Neural cell (in vitro differentiated cells): ENCODE results near the gene TAF1B. TPM values are rescaled to one million over a fixed set of nuclear protein-coding genes. Genes with fewer than 3 reads are reported as not detected.

Experiments
- H2AFZ ChIP-seq: fragments of 200-600, 300-800 bp; sonication (generic), shearing (Covaris generic); 2 replicates; pipeline ENCODE4 v1.6.0; 2014; ENCODE audit warnings: low read depth, mild to moderate bottlenecking, antibody characterized with exemption, low read length, moderate library complexity
- H3F3A ChIP-seq: fragments of 200-600 bp; shearing (Covaris generic); 2 replicates; pipeline ENCODE4 v1.6.1; 2016; ENCODE audit warnings: mild to moderate bottlenecking, moderate library complexity, mixed read lengths, antibody characterized with exemption, low read length; ENCODE audit not compliant: insufficient read depth, poor library complexity, severe bottlenecking
- H3K27ac ChIP-seq: fragments of 200-600, 300-800 bp; sonication (generic), shearing (Covaris generic); 2 replicates; pipeline ENCODE4 v1.5.1; 2014; ENCODE audit warnings: mild to moderate bottlenecking, low read length, moderate library complexity
- H3K27me3 ChIP-seq: fragments of 300-800, 200-600 bp; sonication (generic), shearing (Covaris generic); 2 replicates; pipeline ENCODE4 v1.6.0; 2014; ENCODE audit warnings: mild to moderate bottlenecking, low read depth, low read length, moderate library complexity; ENCODE audit not compliant: insufficient read depth
- H3K36me3 ChIP-seq: fragments of 300-800, 200-600 bp; sonication (generic), shearing (Covaris generic); 2 replicates; pipeline ENCODE4 v1.5.1; 2014; ENCODE audit warnings: mild to moderate bottlenecking, antibody characterized with exemption, low read length, moderate library complexity; ENCODE audit not compliant: insufficient read depth
- H3K4me2 ChIP-seq: fragments of 300-800, 200-600 bp; sonication (generic), shearing (Covaris generic); 2 replicates; pipeline ENCODE4 v1.6.0; 2014; ENCODE audit warnings: mild to moderate bottlenecking, low read length
- H3K4me3 ChIP-seq: fragments of 300-800, 200-600 bp; sonication (generic), shearing (Covaris generic); 2 replicates; pipeline ENCODE4 v1.5.1; 2014; ENCODE audit warnings: mild to moderate bottlenecking, low read length, moderate library complexity
- H3K79me2 ChIP-seq: fragments of 200-600 bp; shearing (Covaris generic); replicated peaks from 2 replicates; pipeline ENCODE4 v1.6.0; 2014; ENCODE audit warnings: mild to moderate bottlenecking, low read length, moderate library complexity; ENCODE audit not compliant: insufficient read depth
- H3K9ac ChIP-seq: fragments of 300-800, 200-600 bp; sonication (generic), shearing (Covaris generic); 2 replicates; pipeline ENCODE4 v1.6.1; 2016; ENCODE audit warnings: mild to moderate bottlenecking, low read length, mixed read lengths
- H3K9me2 ChIP-seq: fragments of 200-600 bp; shearing (Covaris generic); 2 replicates; pipeline ENCODE4 v1.6.1; 2016; ENCODE audit warnings: mild to moderate bottlenecking, low read length, mixed read lengths; ENCODE audit not compliant: insufficient read depth
- H3K9me3 ChIP-seq: fragments of 200-600, 300-800 bp; sonication (generic), shearing (Covaris generic); 2 replicates; pipeline ENCODE4 v1.6.1; 2016; ENCODE audit warnings: mild to moderate bottlenecking, mixed run types, low read length, moderate library complexity, mixed read lengths
- H4K20me1 ChIP-seq: fragments of 200-600 bp; shearing (Covaris generic); 2 replicates; pipeline ENCODE4 v1.6.1; 2016; ENCODE audit warnings: mild to moderate bottlenecking, mixed run types; ENCODE audit not compliant: insufficient read depth
- CTCF ChIP-seq: fragments of 450-650 bp; IDR thresholded peaks from 2 replicates; pipeline ENCODE4 v1.5.1; 2014; ENCODE audit warnings: antibody characterized with exemption, mild to moderate bottlenecking, moderate library complexity; ENCODE audit not compliant: poor library complexity, severe bottlenecking
- EP300 ChIP-seq: fragments of 450-650 bp; conservative IDR thresholded peaks from 2 replicates; pipeline ENCODE4 v1.6.1; 2014; ENCODE audit warnings: antibody characterized with exemption, mild to moderate bottlenecking, moderate library complexity; ENCODE audit not compliant: poor library complexity, severe bottlenecking
- EZH2 ChIP-seq: fragments of 200-600, 300-800 bp; shearing (Covaris generic), sonication (generic); IDR thresholded peaks from 2 replicates; pipeline ENCODE4 v1.6.1; 2014; ENCODE audit warnings: antibody characterized with exemption, low read length, borderline replicate concordance, mild to moderate bottlenecking; ENCODE audit not compliant: insufficient read depth, poor library complexity, severe bottlenecking
- MXI1 ChIP-seq: fragments of 450-650 bp; conservative IDR thresholded peaks from 2 replicates; pipeline ENCODE4 v1.6.1; 2014; ENCODE audit warnings: antibody characterized with exemption, mild to moderate bottlenecking; ENCODE audit not compliant: poor library complexity, severe bottlenecking
- POLR2AphosphoS5 ChIP-seq: IDR thresholded peaks from 2 replicates; pipeline ENCODE4 v1.6.1; 2012
- RAD21 ChIP-seq: fragments of 450-650 bp; conservative IDR thresholded peaks from 2 replicates; pipeline ENCODE4 v1.6.1; 2014; ENCODE audit warnings: antibody characterized with exemption, mild to moderate bottlenecking, moderate library complexity
- REST ChIP-seq: IDR thresholded peaks from 2 replicates; pipeline ENCODE4 v1.6.1; 2012; ENCODE audit warnings: borderline replicate concordance
- SMC3 ChIP-seq: fragments of 450-650 bp; conservative IDR thresholded peaks from 2 replicates; pipeline ENCODE4 v1.6.1; 2014; ENCODE audit warnings: antibody characterized with exemption, mild to moderate bottlenecking, moderate library complexity; ENCODE audit not compliant: poor library complexity
- TAF1 ChIP-seq: IDR thresholded peaks from 2 replicates; pipeline ENCODE4 v1.6.1; 2012; ENCODE audit warnings: low read depth
- polyA plus RNA-seq: library from polyadenylated mRNA; depleted of rRNA; stranded (reverse); fragments of >200 nt; gene quantifications from 2 replicates; pipeline ENCODE4 v1.2.3, GENCODE V29; 2014

TAF1B gene
- polyA plus RNA-seq, 1 donor from 2014 or later = 11.2 TPM

- no peak overlapping the region for H3K4me3 ChIP-seq
- H3K27me3 ChIP-seq = no peaks in the 10 kb centered on the region
- no peaks in the 10 kb centered on the region for H3K36me3 ChIP-seq
- no peaks in the 10 kb centered on the region for H3K9me3 ChIP-seq
- no peak overlapping the region for H3K4me2 ChIP-seq
- H2AFZ ChIP-seq = no peak overlapping the region
- no peaks in the 10 kb centered on the region for H3F3A ChIP-seq
- no peaks in the 10 kb centered on the region for H3K9me2 ChIP-seq
- no peaks in the 10 kb centered on the region for H3K79me2 ChIP-seq
- H3K27ac ChIP-seq = no peak overlapping the region
- no peak overlapping the region for H3K9ac ChIP-seq
- H4K20me1 ChIP-seq = no peaks in the 10 kb centered on the region
- TF ChIP-seq CTCF (no peak), EP300 (no peak), SMC3 (no peak), POLR2AphosphoS5 (no peak), TAF1 (no peak), EZH2 (no peak), MXI1 (no peak), RAD21 (no peak), REST (no peak)
Measured at GRCh38 chr2:9806656-9807055, 36.6 kb upstream of the TAF1B start.

GRCh38 chr2:9807056-9807455 is 36.2 kb upstream of the TAF1B start:
- no peak overlapping the region for H3K27ac ChIP-seq
- no peaks in the 10 kb centered on the region for H3F3A ChIP-seq
- H3K36me3 ChIP-seq = no peaks in the 10 kb centered on the region
- no peaks in the 10 kb centered on the region for H3K27me3 ChIP-seq
- no peak overlapping the region for H3K4me3 ChIP-seq
- no peak overlapping the region for H3K9ac ChIP-seq
- H3K9me3 ChIP-seq = no peaks in the 10 kb centered on the region
- no peaks in the 10 kb centered on the region for H3K9me2 ChIP-seq
- H2AFZ ChIP-seq = no peak overlapping the region
- H4K20me1 ChIP-seq = no peaks in the 10 kb centered on the region
- no peak overlapping the region for H3K4me2 ChIP-seq
- H3K79me2 ChIP-seq = no peaks in the 10 kb centered on the region
- no peak for TF ChIP-seq RAD21
- no peak for TF ChIP-seq REST
- TF ChIP-seq TAF1 = no peak
- TF ChIP-seq CTCF = no peak
- TF ChIP-seq MXI1 = no peak
- TF ChIP-seq EZH2 = no peak
- no peak for TF ChIP-seq POLR2AphosphoS5
- TF ChIP-seq SMC3 = no peak
- TF ChIP-seq EP300 = no peak
